K562 (cell line): ENCODE results near the gene POLL. TPM values are rescaled to one million over a fixed set of nuclear protein-coding genes. Genes with fewer than 3 reads are reported as not detected.

ENCODE experiments used
- HNRNPK ChIP-seq: fragments of 200-400 bp; formaldehyde crosslinking; IDR thresholded peaks from one replicate; pipeline ENCODE4 v1.6.1; 2018; ENCODE audit warnings: mild to moderate bottlenecking, low read depth, low read length; ENCODE audit not compliant: poor library complexity, severe bottlenecking
- KLF1 ChIP-seq: fragments of 450-650 bp; IDR thresholded peaks from 2 replicates; pipeline ENCODE4 v1.6.1; 2016; ENCODE audit warnings: missing genetic modification characterization, missing compliant biosample characterization
- MTA1 ChIP-seq: fragments of 450-650 bp; IDR thresholded peaks from 2 replicates; pipeline ENCODE4 v1.6.1; 2017; ENCODE audit warnings: borderline replicate concordance
- NFE2 ChIP-seq: IDR thresholded peaks from 2 replicates; pipeline ENCODE4 v1.6.1; 2014; ENCODE audit warnings: antibody characterized with exemption, low read depth
- PHB ChIP-seq: fragments of 250-450 bp; sonication (Bioruptor Pico); IDR thresholded peaks from 2 replicates; pipeline ENCODE4 v1.5.0; 2021
- PHTF2 ChIP-seq: fragments of 250-450 bp; sonication (Bioruptor Pico); IDR thresholded peaks from 2 replicates; pipeline ENCODE4 v1.5.0; 2021; ENCODE audit warnings: mild to moderate bottlenecking
- RERE ChIP-seq: sonication (generic); formaldehyde crosslinking; IDR thresholded peaks from 2 replicates; pipeline ENCODE4 v1.8.0; 2023; ENCODE audit warnings: missing genetic modification reagents, mild to moderate bottlenecking, borderline replicate concordance
- REST ChIP-seq, 2 experiments: fragments of 450-650 bp; formaldehyde crosslinking in 1 of 2; IDR thresholded peaks; 2 replicates each; pipeline versions ENCODE4 v1.4.0 to v1.6.1; 2014 to 2020; ENCODE audit warnings: mild to moderate bottlenecking in 2 of 2, borderline replicate concordance in 1 of 2, low read depth in 1 of 2
- SMARCA4 ChIP-seq: fragments of 450-650 bp; IDR thresholded peaks from 2 replicates; pipeline ENCODE4 v1.6.1; 2016
- SMARCA5 ChIP-seq: fragments of 450-650 bp; IDR thresholded peaks from 2 replicates; pipeline ENCODE4 v1.6.1; 2016
- VEZF1 ChIP-seq: fragments of 200-800 bp; sonication (Bioruptor generic); IDR thresholded peaks from 2 replicates; pipeline ENCODE4 v1.6.1; 2017; ENCODE audit warnings: missing genetic modification characterization, missing compliant biosample characterization
- polyA plus RNA-seq, 8 experiments: library from polyadenylated mRNA; depleted of rRNA in 4 of 8; stranded (reverse) in 5 of 8; unstranded in 3 of 8; fragments of >200 nt; fragmentation: Nextera tagmentation in 2 of 8; fragmentation: Illumina TruSeq in 1 of 8; extraction: Ambion mirVana in 2 of 8; extraction: Trizol in 1 of 8; gene quantifications; 2 replicates each; pipeline versions ENCODE4 v1.2.1 to v1.2.3, GENCODE V29; 2011 to 2014; ENCODE audit warnings: inconsistent platforms in 1 of 8, missing spikeins in 1 of 8
- total RNA-seq, 7 experiments: library from RNA; depleted of rRNA in 6 of 7; stranded (reverse); fragments of >200 nt in 6 of 7; fragmentation: Illumina TruSeq in 2 of 7; extraction: Trizol in 2 of 7; gene quantifications; 2 replicates each; pipeline versions ENCODE4 v1.2.1 to v1.2.3, GENCODE V29; 2011 to 2021; ENCODE audit warnings: low replicate concordance in 1 of 7

Gene POLL
- total and polyA plus RNA-seq, 9 of the 15 experiments (the other 6 are each of a cell fraction or from before 2014, with no cell fraction given): 1.2 to 18.7 (median 10.9) TPM

DNA sequence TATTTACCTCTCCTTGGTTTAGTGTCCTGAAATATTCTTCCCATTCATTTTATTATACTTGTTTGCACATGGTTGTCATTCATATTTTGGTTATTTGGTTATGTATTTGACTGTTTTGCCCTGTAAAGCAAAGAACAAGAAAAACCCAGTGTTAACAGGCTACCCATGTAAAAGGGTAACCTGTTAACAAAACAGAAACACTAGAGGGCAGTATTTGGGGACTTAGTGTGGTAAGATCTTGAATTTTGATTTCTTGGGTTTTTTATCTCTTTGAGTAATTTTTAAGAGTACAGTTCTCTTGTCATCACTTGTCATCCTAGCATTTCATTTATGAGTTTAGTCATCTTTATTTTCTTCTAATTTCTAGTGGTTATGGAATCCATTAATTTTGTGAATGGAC is 51.3 kb downstream of the POLL start (continued):
- TF ChIP-seq REST (IDR thresholded peaks at IDR 0.05; ENCODE audit: borderline replicate concordance): peak; percentile 18; the same call in 1 of the 2 replicates
- TF ChIP-seq REST (CRISPR knock-in tag; IDR thresholded peaks at IDR 0.05; ENCODE audit: low read depth): no peak
- no peak for TF ChIP-seq VEZF1 (CRISPR knock-in tag)
- no peak for TF ChIP-seq RERE (CRISPR knock-in tag)
- TF ChIP-seq SMARCA5: no peak
- TF ChIP-seq PHB (CRISPR knock-in tag): no peak
- no peak for TF ChIP-seq NFE2
- no peak for TF ChIP-seq KLF1 (tag)
- no peak for TF ChIP-seq MTA1
- TF ChIP-seq PHTF2 (CRISPR knock-in tag): no peak
- no peak for TF ChIP-seq HNRNPK
- TF ChIP-seq SMARCA4: peak; percentile 50
